SH-SY5Y (cell line): ENCODE data around the gene HNRNPUL1.

ENCODE experiments used
- GATA2 ChIP-seq: IDR thresholded peaks from 2 replicates; pipeline ENCODE4 v1.6.1; 2011; ENCODE audit warnings: mild to moderate bottlenecking, low read depth, low read length
- GATA3 ChIP-seq: IDR thresholded peaks from 2 replicates; pipeline ENCODE4 v1.6.1; 2011; ENCODE audit warnings: low read depth, mild to moderate bottlenecking, low read length, moderate library complexity

GRCh38 chr19:41318696-41319499, 54.7 kb downstream of the HNRNPUL1 start:
- TF ChIP-seq GATA2 (no peak), GATA3 (no peak)
